HG03457 (cell line): Measurements from ENCODE around the gene NCCRP1.

Experiments used
- ATAC-seq: cut with Tn5 transposase; IDR thresholded peaks from one replicate; pipeline ENCODE4 v1.9.1; 2021; ENCODE audit warnings: moderate number of reproducible peaks; ENCODE audit not compliant: unreplicated experiment

The NCCRP1 gene, protein sequence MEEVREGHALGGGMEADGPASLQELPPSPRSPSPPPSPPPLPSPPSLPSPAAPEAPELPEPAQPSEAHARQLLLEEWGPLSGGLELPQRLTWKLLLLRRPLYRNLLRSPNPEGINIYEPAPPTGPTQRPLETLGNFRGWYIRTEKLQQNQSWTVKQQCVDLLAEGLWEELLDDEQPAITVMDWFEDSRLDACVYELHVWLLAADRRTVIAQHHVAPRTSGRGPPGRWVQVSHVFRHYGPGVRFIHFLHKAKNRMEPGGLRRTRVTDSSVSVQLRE

DNA sequence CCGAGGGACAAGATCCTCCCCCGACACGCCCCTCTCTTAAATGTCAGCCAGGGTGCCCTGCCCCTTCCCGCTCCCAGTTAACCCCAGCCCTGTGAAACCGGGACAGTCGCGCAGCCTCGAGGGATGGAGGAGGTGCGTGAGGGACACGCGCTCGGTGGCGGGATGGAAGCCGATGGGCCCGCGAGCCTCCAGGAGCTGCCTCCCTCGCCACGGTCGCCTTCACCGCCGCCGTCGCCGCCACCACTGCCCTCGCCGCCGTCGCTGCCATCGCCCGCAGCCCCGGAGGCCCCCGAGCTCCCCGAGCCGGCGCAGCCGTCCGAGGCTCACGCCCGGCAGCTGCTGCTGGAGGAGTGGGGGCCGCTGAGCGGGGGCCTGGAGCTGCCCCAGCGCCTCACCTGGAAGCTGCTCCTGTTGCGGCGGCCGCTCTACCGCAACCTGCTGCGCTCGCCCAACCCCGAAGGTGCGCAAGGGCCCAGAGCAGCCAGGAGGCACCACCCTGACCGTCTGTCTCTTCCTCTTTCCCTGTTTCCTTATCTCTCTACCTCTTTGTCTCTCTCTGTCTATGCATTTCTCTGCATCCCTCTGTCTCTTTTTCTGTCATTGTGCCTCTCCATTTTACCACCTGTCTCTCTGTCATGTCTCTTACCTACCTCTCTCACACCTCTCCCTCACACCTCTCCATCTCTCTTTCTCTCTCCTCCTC lies at the start of gene NCCRP1:
NCCRP1 (plus strand) TSS at position 105 of the 703 bp plus-strand sequence; CDS start at position 124, 19 bp downstream.
- no peak for ATAC-seq

DNA sequence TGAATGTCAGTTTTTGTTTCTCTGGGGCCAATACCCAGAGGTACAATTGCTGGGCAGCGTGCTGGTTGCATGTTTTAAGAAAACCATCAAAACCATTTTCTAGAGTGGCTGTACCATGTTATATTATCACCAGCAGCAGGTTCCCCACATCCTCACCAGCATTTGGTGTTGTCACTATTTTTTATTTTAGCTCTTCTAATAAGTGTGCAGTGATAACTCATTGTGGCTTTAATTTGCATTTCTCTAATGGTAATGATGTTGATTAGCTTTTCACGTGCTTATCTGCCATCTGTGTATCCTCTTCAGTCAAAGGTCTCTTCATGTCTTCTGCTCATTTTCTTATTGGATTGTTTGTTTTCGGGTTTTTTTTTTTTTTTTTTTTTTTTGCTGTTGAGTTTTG lies 49.3 kb upstream of the NCCRP1 start:
- no peak for ATAC-seq

DNA sequence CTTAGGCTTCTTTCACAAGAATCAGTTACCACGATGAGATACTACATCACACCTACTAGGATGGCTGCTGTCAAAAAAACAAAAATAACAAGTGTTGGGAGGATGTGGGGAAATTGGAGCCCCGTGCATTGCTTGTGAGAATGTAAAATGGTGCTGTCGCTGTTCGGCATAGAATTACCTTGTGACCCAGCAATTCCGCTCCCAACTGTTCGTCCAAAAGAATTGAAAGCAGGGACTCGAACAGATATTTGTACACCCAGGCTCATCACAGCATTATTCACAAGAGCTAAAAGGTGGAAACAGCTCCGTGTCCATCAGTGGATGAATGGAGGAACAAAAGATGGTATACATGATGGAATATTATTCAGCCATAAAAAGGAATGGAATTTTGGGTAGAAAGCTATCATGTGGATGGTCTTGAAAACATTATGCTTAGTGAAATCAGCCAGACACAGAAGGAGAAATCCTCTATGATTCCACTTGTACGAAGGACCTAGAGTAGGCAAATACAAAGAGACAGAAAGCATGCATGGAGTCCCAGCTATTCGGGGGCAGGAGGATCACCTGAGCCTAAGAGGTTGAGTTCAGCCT lies 47.7 kb upstream of the NCCRP1 start:
- ATAC-seq: no peak

DNA sequence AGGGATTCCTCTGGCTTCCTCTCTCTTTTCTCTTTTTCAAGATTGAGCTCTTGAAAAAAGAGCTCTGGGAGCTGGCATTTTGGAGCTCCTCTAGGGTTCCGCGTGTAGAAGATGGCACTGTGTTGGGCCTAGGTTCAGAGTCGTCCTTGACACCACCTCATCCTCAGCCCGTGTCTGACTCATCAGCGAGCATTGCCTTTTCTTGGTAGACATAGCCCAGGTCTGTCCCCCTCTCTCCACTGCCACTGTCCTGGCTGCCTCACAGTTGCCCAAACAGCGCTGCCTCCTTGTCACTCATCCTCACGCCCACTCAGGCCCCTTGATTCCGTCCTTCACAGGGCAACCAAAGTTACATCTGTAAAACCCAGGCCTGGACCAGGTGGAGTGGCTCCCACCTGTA lies 46.5 kb upstream of the NCCRP1 start:
- no peak for ATAC-seq

DNA sequence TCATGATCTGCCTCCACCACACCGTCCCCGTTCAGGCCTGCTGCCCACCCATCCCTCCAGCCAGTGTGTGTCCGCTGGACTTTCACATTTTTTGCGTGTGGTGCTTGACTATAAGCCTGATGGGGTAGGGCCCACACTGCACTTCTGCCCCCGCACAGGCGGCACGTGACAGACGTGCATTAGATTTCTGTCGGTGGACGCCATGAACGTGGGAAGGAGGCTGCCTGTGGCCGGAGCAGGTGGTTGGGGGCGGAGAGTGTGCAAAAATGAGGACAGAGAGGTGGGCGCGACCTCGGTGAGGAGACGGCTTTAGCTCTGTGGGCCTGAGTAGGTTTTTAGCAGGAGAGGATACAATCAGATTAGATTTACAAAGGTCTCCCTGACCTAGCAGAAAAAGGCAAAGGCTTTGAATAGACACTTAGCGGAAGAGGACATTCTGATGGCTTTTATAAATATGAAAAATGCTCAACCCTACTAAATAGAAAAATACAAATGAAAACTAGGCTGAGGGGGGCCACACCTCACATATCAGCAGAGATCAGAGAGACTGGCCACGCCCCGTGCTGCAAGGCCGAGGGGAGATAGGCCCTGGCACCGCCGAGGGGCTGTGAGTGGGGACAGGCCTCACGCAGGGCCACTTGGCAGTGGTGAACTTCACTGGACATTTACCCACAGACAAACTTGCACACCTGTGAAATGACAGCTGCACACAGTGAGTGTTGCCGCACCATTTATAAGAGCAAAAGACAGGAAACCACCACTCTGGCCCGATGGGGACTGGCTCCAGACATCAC lies 45.8 kb upstream of the NCCRP1 start:
- no peak for ATAC-seq

DNA sequence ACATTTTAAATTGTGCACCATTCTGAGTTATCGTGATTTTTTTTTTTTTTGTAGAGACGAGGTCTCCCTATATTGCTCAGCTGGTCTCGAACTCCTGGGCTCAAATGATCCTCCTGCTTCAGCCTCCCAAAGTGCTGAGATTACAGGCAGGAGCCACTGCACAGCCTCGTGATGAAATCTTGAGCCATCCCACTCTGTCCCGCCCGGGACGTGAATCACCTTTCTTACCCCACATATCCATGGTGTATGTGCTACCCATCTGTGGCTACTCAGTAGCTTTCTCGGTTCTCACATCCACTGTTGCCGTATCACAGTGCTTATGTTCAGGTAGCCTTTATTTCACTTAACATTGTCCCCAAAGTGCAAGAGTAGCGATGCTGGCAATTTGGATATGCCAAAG lies 44.7 kb upstream of the NCCRP1 start:
- ATAC-seq: no peak

DNA sequence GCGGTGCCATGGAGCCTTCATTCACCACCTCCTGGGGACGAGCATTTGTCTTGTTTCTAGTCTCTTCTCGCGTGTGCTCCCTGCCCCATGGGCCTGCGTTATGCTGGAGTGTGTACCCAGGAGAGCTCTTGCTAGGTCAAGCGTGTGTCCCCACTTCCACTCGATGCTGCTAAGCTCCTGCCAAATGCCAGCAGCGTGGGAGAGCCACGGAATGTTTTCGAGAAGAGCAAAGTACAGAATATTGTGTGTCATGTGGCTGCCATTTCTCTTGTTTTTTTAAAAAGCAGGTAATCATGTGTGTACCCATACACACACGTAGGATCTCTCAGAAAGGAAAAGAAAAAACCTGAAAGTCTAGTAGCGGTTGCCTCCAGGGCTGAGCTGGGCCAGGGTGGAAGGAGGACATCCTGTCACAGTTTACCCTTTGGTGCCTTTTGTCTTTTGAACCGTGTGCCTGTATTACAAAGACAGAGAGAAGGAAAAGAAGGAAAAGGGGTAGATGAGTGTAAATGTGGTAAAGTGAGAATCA lies 42.6 kb upstream of the NCCRP1 start:
- ATAC-seq: no peak

DNA sequence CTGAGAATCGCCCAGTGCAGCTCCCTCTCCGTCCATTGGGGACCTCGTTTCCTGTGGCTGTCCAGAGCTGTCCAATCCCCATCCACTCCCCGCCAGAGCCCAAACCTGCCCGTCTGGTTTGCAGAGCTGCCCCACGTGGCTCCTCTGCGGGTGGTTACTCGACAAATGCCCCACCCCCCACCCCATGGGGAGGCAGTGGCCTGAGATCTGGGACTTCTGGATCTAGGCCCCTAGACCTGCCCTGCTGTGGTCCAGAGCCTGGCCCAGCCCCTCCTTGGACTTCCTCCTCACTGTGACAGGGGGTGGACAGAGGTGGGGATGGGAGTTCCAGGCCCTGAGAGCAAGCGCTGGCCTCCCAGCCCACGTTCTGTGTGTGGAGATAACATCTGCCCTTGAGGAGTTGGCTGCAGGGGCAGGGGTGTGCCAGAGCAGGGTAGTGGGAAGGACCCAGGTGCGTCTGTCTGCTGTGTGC lies 42.1 kb upstream of the NCCRP1 start:
- no peak for ATAC-seq

DNA sequence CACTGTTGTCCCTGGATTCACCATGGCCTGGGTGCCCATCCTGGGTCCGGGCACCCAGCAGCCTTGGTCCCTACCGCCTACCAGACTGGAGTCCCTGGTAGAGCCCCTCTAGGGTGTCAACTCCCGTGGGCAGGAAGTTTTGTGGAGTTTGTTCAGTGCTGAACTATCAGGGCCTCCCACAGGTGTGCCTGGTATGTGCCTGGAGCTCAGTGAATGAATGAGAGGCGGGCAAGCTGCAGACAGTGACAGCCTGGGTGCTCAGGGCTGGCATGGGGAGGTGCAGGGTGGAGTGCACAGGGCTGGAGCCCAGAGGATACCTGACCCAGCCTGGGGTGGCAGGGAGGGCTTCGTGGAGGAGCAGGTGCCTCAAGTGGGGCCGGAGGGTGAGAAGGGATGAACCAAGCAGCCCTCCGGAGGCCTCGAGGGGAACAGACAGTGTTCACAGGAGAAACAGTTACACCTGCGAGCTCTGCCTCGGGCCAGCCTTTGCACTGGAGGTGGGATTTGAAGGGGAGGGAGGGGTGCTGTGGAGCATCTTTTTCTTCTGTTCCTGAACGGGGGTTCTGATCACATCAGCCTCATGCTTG lies 41.6 kb upstream of the NCCRP1 start:
- ATAC-seq: no peak

DNA sequence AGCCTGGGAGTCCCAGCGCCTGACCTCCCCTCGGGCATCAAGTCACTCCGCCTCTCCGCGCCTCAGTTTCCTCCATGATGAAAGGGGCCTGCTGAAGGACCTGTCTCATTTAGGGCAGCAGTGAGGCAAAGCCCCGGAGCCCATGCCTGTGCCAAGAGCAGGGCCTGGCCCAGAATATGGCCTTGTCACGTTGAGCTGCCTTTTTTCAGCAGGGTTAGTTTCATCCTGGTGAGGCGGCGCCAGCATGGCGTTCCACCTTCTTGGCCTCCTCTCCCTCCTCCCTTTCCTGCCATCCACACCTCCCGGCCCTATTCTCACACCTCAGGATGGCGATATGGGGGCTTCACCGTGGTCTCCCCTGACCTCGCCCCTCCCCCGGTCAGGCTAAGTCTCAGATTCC lies 41.0 kb upstream of the NCCRP1 start:
- no peak for ATAC-seq

DNA sequence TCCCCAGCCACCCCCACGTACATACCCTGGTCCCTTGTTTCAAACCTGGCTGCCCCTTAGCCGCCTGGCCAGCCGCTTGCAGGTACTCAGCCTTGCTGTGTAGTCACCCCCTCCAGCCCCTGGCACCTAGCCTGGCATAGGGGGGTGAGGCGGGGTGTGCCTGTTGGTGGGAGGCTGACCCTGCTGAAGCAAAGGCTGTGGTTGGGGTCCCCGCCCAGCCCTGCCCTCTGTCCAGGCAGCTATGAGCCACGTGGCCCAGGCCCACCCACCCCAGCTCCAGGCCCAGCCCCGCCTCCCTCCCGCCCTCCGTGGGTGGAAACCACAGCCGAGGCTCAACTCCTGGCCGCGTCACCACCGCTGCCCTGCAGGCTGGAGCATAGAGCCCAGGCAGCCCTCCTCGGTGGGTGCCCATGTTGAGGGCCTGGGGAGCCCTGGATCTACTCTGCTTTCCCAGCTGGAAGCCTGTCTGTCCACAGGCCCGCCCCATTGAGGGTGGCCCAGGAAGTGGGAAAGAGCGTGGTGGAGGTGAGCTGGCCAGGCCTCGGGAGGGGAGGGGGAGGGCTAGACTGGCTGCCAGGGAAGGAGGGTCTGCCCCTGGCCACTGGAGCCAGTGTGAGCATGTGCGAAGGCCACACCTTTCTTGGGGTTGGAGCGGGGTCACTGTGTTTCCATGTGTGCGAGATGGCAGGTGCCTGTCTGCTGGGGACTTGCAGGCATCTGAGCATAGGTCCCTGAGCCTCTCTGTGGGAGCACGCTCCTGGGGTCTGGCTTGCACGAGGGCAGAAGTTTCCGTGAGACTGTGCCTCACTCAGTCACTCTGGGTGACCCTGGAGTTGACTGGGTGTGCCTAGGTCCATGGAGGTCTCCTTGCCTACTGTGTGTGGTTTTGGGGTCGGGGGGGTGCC lies 40.2 kb upstream of the NCCRP1 start:
- ATAC-seq: no peak

DNA sequence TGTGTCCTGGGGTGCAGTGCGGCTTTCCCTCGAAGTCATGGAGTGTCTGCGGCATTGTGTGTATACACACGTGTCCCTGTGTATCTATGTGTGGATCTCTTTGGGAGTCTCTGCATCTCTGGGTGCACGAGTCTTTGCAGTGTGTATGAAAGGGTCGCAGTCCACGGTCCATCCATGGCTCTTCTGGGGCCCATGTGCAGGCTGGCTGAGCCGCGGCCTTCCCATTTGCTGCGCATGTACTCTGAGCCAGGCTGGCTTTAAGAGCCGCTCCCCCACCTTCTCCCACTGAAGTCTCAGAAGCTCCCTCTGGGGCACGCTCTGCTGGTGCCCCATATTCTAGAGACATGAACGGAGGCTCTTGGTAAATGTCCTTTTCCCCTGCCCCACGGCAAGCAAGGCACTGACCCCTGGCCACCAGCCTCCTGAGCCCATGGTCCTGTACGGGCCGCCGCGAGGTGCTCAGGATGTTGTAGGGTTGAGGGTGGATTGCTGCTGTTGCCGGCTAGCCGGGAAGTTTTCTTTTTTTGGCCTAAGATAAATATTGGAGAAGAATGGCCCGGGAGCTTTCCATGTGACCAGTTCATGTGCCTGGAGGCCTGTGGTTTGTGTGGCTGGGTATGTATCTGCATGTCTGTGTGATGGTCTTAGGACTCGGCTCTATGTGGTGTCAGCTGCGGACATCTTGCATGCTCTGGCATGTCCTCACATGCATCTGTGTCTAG lies 39.3 kb upstream of the NCCRP1 start:
- no peak for ATAC-seq

DNA sequence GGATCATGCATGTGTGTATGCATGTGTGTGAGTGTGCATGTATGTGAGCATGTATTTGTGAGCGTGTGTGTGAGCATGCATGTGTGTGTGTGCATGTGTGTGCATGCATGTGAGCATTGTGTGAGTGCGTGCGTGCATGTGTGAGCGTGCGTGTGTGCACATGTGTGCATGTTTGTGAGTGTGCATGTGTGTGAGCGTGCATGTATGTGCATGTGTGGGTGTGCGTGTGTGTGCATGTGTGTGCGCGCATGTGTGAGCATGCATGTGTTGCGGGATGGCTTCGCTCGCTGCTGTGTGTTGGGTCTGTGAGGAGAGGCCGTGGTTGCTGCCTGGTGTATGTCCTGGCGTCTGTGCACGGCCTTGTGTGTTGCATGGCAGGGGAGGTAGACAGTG lies 38.8 kb upstream of the NCCRP1 start:
- no peak for ATAC-seq

DNA sequence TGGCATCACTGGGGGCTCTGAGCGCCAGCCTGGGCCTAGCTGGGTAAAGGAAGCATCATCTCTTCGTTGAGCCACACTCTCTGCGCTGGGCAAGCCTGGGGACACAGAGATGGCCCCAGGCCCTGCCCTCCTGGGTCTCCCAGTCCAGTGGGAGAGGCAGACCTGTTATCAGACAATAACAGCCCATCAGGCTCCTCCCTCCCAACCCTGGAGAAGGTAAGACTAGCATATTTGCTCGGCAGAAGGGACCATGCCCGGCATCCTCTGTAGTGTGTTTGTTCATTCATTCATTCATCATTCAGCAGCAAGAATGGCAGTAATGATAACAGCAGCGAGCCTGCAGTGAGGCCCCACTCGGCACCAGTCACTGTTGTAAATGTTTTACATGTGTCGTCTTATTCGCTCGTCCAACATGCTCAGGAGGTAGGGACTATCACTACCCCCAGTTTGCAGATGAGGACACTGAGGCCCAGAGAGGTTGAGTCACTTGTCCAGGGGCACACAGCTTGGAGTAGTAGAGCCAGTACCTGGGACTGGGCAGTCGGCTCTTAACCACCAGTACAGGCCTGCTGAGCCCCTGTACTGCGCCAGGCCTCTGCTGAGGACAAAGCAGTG lies 38.0 kb upstream of the NCCRP1 start:
- no peak for ATAC-seq

DNA sequence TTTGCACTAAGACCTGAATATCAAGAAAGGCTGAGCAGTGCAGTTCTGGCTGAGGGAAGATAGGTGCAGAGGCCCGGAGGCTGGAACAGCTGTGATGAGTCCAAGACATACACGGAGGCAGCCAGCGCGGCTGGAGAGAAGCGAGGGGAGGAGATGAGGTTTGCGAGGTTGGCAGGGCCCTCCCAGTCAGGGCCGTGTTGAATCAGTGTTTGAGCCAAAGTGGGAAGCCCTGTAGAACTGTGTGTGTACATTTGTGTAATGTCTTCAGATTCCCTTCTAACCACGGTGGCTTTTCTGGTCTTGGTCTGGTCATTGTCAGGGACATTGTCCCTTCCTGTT lies 36.3 kb upstream of the NCCRP1 start:
- ATAC-seq: no peak

DNA sequence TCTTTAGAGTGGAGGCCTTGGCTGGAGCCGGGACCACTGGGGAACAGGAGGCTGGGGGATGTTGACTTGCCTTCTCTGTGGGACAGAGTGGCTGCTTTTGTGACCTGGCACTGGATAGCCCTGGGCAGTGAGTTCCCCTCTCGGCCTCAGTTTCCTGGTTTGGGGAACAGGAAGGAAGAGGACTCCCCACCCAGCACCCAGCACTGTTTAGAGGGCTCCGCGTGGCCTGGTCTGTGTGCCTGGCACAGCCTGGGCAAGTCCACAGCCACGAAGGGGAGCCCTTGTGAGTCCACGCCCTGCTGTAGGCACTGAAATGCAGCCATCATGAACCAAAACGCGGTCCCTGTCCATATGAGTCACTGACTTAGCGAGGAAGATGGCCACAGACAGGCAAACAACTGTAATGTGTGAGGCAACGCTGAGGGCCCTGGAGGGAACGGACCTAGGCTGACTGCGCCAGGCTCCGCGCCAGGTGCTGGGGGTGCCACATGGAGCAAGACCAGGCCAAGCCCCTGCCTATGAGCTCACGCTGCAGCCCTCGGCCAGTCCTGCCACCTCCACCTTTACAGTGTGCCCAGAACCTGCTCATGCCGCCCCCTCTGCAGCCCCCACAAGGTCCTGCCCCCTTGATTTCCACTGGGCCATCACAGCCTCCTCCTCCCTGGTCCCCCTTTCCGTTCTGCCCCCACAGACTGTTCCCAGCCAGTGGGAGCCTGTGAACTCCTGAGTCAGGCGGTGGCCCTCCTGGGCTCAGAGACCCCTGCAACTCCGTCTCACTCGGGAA lies 35.7 kb upstream of the NCCRP1 start:
- no peak for ATAC-seq

DNA sequence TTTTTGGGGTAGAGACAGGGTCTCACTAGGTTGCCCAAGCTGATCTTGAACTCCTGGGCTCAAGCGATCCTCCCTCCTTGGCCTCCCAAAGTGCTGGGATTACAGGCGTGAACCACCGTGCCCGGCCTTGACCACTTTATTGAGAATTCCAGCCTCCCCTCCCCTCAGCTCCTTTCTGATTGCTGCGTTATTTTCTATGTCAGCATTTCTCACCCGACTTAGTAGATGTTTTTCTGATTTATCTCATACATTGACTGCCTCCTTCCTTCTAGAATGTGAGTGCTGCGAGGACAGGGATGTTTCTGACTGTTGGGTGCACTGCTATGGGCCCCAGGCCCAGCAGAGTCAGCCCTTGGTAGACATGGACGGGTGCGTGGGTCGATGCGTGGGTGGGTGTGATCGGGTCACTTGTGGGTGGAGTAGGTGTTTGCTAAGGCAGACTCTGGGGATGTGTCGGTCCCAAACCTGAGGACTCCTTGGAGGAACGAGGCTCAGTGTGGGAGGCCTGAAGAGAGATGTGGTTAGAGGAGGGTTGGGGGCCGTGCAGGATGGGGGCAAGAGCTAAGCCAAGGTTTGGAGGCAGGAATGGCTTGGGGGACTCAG lies 34.2 kb upstream of the NCCRP1 start:
- ATAC-seq: no peak

DNA sequence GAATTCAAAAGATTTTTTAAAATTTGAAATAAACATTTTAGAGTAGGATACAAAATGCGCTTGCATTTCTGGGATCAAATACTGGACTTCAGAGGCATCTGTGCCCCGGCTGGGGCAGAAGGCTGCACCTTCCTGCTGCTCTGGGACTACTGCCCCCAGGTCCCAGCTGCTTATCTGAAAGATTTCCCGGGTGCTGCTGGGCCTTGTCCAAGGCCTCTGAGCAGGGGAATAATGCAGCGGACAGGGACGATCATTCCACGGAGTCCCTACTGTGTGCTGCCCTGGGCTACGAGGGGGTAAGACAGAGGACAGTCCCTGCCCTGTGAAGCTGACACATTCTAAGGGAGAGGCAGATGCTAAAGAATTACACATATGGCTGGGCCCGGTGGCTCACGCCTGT lies 33.1 kb upstream of the NCCRP1 start:
- ATAC-seq: no peak
